Measurements from ENCODE around the gene NMNAT2.

- TF ChIP-seq, protein P1, sequence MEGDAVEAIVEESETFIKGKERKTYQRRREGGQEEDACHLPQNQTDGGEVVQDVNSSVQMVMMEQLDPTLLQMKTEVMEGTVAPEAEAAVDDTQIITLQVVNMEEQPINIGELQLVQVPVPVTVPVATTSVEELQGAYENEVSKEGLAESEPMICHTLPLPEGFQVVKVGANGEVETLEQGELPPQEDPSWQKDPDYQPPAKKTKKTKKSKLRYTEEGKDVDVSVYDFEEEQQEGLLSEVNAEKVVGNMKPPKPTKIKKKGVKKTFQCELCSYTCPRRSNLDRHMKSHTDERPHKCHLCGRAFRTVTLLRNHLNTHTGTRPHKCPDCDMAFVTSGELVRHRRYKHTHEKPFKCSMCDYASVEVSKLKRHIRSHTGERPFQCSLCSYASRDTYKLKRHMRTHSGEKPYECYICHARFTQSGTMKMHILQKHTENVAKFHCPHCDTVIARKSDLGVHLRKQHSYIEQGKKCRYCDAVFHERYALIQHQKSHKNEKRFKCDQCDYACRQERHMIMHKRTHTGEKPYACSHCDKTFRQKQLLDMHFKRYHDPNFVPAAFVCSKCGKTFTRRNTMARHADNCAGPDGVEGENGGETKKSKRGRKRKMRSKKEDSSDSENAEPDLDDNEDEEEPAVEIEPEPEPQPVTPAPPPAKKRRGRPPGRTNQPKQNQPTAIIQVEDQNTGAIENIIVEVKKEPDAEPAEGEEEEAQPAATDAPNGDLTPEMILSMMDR (conservative IDR thresholded peaks at IDR 0.05; ENCODE audit: low read depth in 2 of 2) = no peak
- TF ChIP-seq EZH2 (IDR thresholded peaks at IDR 0.05; ENCODE audit: low read depth, unreplicated experiment) = no peak
- no peak for TF ChIP-seq CREB1 (CRISPR knock-in tag; IDR thresholded peaks at IDR 0.05; ENCODE audit: low read depth)
- no peak for TF ChIP-seq POLR2AphosphoS5 (IDR thresholded peaks at IDR 0.05; ENCODE audit: low read depth)
- TF ChIP-seq REST (IDR thresholded peaks at IDR 0.05; ENCODE audit: unreplicated experiment) = no peak
- TF ChIP-seq EZH2phosphoT487 (IDR thresholded peaks at IDR 0.05; ENCODE audit: unreplicated experiment) = no peak
Observed at GRCh38 chr1:183272390-183272848, 145.8 kb downstream of the NMNAT2 start.
